Activated CD4-positive, alpha-beta T cell treated with anti-CD3 and anti-CD28 coated beads, Interleukin-2, amount 50 U/mL, for 24 hours (primary cell): ENCODE results near the gene IGSF11.
"Not testable (repeated sequence)": the region's sequence is repeated elsewhere in the genome, so short reads cannot be mapped to it uniquely, and the experiment has no call there.

Experiments
- DNase-seq, 2 donors: peaks; one replicate each; pipeline ENCODE4 v3.0.0-alpha.2; 2020; ENCODE audit warnings: low read depth in 1 of 2, low spot score in 1 of 2

The IGSF11 gene, protein sequence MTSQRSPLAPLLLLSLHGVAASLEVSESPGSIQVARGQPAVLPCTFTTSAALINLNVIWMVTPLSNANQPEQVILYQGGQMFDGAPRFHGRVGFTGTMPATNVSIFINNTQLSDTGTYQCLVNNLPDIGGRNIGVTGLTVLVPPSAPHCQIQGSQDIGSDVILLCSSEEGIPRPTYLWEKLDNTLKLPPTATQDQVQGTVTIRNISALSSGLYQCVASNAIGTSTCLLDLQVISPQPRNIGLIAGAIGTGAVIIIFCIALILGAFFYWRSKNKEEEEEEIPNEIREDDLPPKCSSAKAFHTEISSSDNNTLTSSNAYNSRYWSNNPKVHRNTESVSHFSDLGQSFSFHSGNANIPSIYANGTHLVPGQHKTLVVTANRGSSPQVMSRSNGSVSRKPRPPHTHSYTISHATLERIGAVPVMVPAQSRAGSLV

DNA sequence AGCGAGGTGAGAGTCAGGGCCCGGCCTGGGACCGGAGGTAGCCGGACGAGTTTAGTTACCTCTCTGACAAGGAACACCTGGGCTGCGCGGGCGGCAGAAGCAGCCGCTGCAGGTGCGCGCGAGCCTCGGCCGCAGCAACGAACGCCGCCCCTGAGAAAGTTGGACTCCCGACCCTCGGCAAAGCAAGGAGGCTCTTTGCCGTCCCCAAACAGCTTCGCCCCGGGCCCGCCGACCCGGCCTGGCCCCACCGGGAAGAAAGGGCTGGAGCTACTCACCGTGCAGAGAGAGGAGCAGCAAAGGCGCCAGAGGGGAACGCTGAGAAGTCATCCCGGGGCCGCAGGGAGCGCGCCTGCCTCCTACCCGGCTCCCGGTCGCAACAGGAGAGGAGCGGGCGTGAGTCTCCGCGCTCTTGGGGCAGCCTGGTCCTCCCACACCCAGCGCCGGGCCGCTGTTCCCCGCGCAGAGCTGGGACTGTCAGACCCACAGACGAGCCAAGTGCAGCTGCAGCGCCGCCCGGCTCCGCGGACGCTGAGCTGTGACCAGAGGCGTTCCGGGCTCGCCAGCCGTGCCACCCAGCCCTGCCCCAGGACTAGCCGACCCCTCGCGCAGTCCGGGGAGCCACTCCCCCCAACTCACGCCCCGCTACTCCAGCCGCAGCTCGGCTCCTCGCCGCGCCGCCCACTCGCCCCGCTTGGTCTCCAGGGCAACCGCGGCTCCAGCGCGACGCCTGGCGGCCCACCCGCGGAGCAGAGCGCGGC is at the start of gene IGSF11:
Gene IGSF11, minus strand, starts transcription at position 591 of the 758 bp plus-strand sequence. Its CDS starts 264 bp downstream, at position 327.
- peak; percentile 41 to 45 for DNase-seq

DNA sequence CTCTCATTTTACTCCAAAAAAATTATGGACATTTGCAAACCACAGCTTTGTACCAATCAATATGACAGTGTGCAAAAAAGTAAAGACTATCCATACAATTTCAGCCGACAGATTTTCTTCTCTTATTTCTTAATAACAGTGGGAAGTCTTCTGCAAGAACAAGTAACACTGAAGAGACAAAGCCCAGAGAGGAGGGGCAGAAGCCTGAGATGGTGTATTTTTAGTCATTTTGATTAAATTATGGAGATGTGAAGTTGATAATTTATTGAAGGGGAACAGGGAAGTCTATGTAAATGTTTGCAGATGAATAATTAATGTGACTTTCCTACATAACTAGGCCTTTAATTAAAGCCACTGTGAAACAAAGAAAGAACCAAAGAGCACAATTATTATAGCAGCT is 45.7 kb upstream of the IGSF11 start:
- no peak for DNase-seq

DNA sequence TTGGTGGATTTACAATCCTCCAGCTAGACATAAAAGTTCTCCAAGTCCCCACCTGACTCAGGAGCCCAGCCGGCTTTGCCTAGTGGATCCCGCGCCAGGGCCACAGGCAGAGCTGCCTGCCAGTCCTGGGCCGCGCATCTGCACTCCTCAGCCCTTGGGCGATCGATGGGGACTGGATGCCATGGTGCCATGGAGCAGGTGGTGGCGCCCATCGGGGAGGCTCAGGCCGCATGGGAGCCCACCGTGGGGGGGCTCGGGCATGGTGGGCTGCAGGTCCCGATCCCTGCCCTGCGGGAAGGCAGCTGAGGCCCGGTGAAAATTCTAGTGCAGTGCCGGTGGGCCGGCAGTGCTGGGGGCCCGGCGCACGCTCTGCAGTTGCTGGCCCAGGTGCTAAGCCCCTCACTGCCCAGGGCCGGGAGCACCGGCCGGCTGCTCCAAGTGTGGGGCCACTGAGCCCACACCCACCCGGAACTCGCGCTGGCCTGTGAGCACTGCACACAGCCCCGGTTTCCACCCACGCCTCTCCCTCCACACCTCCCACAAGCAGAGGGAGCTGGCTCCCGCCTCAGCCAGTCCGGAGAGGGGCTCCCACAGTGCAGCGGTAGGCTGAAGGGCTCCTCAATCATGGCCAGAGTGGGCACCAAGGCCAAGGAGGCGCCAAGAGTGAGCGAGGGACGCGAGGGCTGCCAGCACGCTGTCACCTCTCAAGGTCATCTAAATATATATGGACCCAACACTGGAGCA is 38.8 kb upstream of the IGSF11 start:
- no peak for DNase-seq

DNA sequence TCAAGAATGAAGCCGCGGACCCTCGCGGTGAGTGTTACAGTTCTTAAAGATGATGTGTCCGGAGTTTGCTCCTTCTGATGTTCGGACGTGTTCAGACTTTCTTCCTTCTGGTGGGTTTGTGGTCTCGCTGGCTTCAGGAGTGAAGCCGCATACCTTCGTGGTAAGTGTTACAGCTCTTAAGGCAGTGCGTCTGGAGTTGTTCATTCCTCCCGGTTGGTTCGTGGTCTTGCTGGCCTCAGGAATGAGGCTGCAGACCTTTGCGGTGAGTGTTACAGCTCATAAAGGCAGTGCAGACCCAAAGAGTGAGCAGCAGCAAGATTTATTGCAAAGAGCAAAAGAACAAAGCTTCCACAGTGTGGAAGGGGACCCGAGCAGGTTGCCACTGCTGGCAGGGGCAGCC is 37.8 kb upstream of the IGSF11 start:
- not testable (repeated sequence) for DNase-seq

DNA sequence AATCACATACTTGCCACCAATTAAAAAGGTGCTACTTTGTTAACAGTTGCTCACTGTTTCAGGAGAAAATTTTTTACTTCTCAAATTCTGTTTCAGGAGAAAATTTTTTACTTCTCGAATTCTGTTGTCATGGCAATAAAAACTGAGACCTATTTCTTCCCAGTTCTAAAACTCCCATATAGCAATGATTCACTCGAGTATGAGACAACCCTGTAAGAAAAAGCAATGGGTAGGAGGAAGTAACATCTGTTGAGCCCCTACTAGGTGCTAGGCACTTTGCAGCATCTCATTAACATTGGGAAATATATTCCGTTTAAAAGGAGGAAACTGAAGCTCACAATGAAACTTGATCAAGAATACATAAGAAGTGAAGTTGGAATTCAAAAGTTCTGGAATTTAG is 35.1 kb upstream of the IGSF11 start:
- DNase-seq: no peak

DNA sequence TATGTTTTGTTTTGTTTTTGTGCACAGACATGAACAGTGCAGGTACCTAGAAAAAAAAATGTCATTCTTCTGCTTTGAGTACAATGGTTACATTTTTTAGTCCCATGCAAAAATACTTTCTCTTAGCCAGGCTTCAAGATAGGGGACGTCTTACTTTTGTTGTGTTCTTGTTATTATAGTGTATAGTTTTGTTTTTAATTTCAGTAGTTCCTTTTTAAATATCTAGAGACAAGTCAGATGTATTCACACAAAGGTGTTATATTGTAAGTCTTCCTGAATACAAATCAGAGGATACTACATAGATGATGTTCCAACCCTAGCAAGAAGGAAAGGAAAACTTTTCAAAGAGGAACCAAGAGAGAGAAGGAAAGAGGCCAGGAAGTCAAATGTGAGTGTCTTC is 28.8 kb upstream of the IGSF11 start:
- DNase-seq: no peak

DNA sequence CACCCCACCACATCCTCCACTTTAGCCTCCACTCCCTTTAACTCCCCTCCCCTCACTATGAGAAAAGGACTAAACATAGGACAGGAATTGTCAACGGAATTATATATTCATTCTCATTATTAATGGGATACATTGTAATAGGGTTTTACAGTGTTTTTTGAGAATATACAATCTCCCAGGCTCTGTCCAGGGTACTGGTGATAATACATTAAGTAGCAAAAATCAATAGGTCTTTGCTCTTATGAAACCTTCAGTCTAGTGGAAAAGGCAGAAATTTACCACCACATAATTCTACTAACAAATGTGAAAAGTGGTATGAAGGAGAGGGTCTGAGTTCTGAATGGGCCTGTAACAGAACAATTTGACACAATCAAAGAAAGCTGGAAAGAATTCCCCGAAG is 28.2 kb upstream of the IGSF11 start:
- DNase-seq: no peak

DNA sequence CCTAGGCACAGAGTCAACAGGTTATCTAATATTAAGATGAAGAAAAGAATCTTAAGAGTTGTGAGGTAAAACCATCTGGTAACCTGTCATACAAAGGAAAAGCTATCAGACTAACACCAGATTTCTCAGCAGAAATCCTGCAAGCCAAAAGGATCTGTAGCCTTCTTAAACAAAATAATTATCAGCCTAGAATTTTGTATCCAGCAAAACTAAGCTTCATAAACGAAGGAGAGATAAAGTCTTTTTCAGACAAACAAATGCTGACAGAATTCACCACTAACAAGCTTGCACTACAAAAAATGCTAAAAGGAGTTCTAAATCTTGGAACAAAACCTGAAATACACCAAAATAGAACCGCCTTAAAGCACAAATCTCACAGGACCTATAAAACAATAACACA is 9.9 kb upstream of the IGSF11 start:
- no peak for DNase-seq

DNA sequence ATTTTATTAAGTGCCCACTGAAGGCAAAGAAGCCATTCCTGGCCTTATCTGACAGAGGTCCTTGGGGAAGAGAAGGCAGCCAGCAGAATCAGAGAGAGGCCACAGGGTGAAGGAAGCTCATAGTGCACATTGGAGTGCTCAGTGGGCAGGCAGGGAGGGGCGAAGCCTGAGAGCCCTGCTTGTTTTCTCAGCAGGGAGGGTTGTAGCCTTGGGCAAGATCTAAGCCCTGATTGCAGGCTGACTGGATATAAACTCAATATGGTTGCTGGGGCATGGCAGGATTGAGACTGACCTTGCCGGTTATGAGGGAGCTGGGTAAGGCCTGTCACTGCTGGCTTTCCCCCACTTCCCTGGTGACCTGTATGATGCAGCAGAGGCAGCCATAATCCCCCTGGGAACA is 7.5 kb upstream of the IGSF11 start:
- DNase-seq: no peak

DNA sequence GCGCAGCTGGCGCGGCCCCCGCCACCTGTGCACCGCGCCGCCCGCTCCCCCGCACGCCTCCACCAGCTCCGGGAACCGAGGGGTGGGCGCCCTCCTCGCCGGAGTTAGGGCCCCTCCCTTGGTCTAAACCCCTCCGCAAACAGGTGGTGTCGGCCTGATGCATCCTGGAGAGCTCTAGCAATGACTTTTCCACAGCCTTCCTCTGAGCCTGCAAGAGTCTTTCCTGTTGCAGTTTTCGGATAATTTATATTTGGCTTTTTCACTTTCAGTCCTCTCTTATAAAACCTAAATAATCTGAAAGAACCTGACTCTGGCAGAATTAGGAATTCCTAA is 334 bp upstream of the IGSF11 start:
- DNase-seq: no peak

DNA sequence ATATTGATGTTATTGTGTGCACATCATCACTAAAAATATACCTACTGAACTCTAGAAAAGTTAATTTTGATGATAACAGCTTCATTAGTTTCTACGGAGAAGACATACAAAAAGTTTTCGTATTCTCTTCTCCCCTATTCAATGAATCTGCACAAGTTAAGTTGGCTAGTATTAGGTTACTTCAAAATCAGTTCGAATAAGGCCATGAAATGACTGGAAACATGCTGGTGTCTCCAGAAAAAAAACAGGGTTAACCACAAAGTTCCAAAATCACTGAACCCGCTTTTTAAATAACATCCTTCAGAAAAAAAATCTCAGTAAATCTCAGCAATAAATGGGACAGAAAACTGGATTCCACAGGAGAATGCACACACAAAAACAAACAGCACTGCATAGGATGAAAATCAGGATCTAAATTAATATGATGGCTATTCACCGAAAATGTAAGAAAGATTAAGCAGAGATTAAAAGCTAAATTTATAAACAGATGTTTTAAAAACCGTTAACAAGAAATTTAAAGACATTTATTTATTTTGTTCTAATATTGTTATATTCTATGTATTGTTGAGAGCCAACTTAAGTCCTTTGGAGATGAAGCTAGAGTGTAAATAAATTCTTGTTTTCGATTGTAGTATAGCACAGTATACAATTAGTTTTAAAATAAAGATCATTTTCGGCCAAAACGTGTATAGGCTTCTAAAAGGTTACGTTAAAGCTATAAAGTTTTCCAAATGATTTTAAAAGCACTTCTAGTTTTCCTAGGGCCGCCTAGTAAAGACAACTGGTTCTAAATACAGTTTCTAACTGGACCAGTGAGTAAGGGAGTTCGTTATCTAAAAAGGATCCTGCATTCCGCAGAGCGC is 1.0 kb downstream of the IGSF11 start:
- DNase-seq: no peak

DNA sequence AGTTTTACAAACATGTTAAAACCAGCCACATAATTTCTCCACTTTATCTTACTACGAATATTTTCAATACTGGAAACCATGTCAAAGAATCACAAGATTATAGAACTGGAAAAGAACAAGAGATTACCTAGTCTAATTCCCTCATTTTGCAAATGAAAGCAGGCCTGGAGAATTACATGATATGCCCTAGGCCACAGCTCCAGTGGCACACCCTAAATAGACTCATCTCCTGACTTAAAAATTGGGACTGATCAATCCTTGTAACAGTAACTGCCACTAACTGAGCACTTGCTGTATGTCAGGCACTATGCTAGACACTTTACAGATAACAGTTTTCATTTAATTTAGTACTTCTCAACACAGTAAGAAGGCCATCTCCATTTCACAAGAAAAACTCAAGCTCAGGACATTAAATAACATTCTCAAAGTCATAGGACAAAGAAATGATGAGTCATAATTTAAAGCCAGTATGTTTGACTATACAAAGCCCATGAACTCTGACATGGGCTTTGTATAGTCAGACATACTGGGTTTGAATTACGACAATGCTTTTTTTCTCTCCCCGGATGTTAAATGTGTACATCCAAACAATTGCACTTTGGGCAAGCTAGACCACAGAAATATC is 9.4 kb downstream of the IGSF11 start:
- DNase-seq: no peak

DNA sequence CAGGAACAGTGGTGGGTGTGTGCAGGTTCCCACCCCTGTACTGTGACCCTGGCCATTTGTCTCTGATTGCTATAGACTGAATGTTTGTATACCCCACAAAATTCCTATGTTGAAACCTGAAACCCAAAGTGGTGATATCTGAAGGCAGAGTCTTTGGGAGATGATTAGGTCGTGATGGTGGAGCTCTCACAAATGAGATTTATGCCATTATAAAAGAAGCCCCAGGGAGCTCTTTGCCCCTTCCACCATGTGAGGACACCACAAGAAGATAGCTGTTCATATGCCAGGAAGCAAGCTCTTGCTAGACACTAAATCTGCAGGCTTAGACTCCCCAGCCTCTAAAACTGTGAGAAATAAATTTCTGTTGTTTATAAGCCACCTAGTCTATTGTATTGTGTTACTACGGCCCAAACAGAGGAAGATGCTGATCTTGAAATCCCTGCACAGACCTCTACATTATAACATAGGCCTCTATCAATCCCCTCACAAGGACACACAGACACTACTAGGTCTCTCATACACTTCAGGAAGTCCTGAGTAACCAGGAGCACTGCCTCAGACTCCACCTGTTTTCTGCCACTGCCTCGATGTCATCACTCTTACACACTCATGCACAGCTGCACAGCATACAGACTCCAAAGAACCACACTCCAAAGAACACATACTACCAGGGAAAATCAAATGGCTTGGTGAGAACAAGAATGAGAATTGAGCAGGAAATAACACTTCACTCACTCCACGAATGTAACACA is 14.7 kb downstream of the IGSF11 start:
- no peak for DNase-seq

DNA sequence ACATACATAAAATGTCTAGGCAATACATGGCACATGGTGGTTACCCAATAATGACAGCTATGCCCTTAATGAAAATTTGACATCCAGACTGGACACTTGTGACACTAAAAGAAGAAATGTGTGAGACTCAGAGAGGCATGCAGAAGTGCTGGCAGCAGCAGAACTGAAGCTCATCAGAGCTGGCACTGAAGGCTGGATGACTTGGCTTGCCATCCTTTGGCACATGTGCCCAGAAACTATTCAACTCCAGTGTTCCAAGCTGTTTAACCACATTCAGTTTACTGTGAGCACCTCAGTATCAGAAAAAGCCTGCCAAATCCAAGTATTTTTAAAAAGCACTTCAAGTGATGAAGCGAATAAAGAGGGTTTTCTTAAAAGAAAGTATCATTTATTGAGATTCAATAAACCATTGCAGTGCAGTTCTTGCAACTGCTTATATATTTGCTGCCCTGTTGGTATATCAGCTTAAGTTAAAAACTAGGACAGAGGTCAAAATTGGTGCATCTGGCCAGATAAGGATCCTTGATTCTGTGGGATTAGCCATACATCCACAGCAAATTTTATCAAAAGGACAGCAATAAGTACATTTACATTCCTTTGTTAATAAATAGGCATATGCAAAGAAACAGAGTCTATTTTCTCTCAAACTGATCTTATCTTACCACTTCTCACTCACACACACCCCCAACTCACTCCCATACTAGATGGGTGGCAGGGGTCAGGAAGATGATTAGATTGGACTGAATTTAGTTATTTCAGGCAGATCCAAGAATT is 15.8 kb downstream of the IGSF11 start:
- no peak for DNase-seq

DNA sequence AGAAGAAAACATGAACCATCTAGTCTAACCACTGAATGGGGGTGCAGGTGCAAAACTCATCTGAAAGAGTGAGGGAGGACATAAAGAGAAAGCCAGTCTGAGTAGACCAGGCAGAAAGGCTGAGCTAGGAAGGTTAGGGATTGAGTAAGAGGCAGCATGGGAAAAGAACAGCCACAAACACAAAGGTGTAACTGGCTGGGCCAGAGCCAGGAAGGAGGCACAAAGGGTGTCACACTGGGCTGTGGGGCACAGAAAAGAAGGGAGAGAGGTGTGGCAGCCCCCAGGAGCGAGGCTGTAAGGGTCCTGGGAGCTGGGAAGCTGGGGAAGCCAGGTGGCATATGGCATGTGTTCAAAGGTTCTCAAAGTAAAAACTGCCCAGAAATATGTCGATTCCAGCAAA is 18.7 kb downstream of the IGSF11 start:
- no peak for DNase-seq

DNA sequence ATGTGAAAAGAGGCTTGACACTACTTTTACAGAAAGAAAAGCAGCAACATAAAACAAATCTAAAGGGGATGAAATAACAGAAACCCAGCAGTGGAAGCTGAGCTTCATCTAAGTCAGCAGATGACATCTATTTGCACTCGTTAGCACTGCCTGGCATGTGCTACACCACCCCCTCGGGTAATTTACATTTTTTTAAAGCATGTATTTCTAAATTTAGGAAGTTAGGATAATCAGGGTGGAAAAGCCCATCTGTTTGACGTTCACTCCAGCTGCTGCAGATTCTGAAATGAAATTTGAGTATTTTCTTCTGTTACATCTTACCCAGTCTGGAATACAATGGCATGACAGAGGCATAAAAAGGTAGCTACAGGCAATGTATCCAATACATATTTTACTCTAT is 20.7 kb downstream of the IGSF11 start:
- DNase-seq: no peak

DNA sequence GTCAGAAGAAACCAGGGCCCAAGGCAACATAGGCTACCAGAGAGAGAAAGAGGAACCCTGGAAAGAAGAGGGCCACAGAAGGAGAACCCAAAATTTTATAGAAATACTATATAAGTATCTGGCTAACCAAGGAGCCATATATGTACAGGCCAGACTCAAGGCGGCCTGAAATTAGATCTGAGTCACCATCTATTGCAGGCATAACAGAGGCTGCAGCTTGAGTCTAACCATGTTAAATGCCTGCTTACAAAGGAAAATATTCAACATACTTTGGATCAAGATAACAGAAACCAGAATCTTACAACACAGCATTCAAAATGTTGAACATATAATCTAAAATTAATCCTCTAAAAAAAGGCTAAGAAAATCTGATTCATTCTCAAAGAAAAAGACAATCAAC is 23.1 kb downstream of the IGSF11 start:
- no peak for DNase-seq

DNA sequence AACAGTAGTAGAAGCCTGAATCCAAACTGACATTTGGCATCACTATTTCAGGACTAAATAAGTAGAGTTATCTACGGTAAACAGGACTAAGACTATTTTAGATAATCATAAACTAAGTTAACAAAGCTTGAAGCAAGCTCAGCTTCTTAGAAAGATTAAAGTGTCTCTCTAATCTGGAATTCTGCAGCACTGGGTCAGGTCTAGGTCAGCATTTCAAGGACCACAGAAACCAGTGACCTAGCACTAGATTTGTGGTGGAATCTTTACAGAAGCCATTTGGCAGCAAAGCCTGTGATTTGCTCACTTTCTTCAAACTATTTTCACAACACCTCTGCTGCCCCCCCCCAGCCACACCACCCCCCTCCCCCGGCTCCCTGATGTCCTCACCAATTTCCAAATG is 37.5 kb downstream of the IGSF11 start:
- no peak for DNase-seq

DNA sequence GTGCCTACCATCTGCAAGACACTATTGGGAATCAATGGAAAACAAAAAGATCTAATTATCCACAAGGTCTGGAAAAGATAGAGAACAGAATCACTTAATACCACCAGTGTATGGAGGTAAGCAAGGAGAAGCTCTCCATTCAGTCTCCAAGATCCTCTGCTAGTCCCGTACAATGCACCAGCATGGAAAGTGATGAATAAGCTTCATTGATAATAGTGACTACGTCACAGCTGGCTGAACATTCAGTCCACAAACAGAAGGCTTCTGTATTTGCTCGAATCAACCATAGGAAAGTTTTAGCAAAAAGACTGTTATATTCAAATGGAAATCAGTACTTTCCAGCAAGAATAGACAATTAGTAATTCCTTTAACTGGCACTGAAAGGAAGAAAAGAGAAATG is 42.9 kb downstream of the IGSF11 start:
- DNase-seq: no peak
